Hepatocyte (in vitro differentiated cells): ENCODE data around the gene SEMA4A.

Experiments used
- CTCF ChIP-seq: fragments of 200-600 bp; sonication (generic); IDR thresholded peaks from 2 replicates; pipeline ENCODE4 v1.5.1; 2016; ENCODE audit warnings: antibody characterized with exemption, mild to moderate bottlenecking; ENCODE audit not compliant: poor library complexity
- EZH2 ChIP-seq: fragments of 200-600 bp; sonication (generic); IDR thresholded peaks from 2 replicates; pipeline ENCODE4 v1.6.1; 2016; ENCODE audit warnings: antibody characterized with exemption, mild to moderate bottlenecking, borderline replicate concordance

DNA sequence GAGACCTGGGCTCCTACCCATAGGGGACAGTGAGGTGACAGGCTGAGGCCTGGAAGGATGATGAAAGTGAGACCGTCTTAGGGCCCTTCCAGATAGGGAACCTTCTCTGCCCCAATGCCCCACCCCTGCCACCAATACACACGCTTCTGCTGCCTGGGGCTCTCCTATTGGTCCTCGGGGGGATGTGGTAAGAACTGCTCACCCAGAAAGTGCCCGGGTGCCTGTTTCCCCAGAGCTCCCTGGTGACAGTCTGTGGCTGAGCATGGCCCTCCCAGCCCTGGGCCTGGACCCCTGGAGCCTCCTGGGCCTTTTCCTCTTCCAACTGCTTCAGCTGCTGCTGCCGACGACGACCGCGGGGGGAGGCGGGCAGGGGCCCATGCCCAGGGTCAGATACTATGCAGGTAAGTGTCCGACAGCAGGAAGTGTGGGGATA is 948 bp downstream of the SEMA4A start:
- TF ChIP-seq CTCF (no peak), EZH2 (no peak)
